ENCODE measurements around the gene SORT1.

GRCh38 chr1:109280862-109281261, 116.9 kb downstream of the SORT1 start:
- TF ChIP-seq CTCF (IDR thresholded peaks at IDR 0.05) (no peak), POLR2A (IDR thresholded peaks at IDR 0.05) (no peak)

All from Peyer's patch (tissue), 4 donors.